B cell (primary cell): ENCODE measurements around the gene CCDC85C. TPM values are rescaled to one million over a fixed set of nuclear protein-coding genes. Genes with fewer than 3 reads are reported as not detected.
A peak's percentile ranks its signal among the peaks of the same experiment; 100 is the strongest.

Experiments
- ATAC-seq: fragments of 200-7000 bp; cut with Tn5 transposase; one replicate; pipeline ENCODE4 v1.10.0; 2021; ENCODE audit warnings: low read depth, mild to moderate bottlenecking, moderate number of reproducible peaks, moderate library complexity
- CTCF ChIA-PET: fragments of 350-600 bp; sonication (Branson Sonifier 250); formaldehyde crosslinking; loops from one replicate; lab custom pipeline; 2021; ENCODE audit warnings: antibody characterized with exemption, inconsistent platforms; lab: Charles Lee
- POLR2A ChIA-PET: fragments of 350-600 bp; sonication (Branson Sonifier 250); formaldehyde crosslinking; loops from one replicate; lab custom pipeline; 2021; ENCODE audit warnings: antibody characterized with exemption; lab: Charles Lee
- DNase-seq: peaks from one replicate; pipeline ENCODE4 v3.0.0; 2013
- H2AFZ ChIP-seq: 2 replicates; pipeline ENCODE4 v1.6.1; 2012; ENCODE audit warnings: mild to moderate bottlenecking, low read depth, low read length; ENCODE audit not compliant: insufficient read depth, poor library complexity, severe bottlenecking
- H3K27ac ChIP-seq, 2 donors: 1 replicate in 1 of 2; 2 replicates in 1 of 2; pipeline ENCODE4 v1.5.1; 2012 to 2013; ENCODE audit warnings: low read length in 2 of 2, mild to moderate bottlenecking in 2 of 2, moderate library complexity in 1 of 2
- H3K27me3 ChIP-seq, 4 experiments: fragments of 200-600 bp in 1 of 4; sonication (generic) in 1 of 4; replicated peaks in 1 of 4; 1 replicate in 2 of 4; 2 replicates in 2 of 4; pipeline versions ENCODE4 v1.6.1 to v1.7.0; 2013 to 2016; ENCODE audit warnings: low read length in 3 of 4, mild to moderate bottlenecking in 2 of 4, mixed read lengths in 1 of 4, moderate library complexity in 1 of 4; ENCODE audit not compliant: insufficient read depth in 4 of 4, control insufficient read depth in 3 of 4; ENCODE audit errors: control extremely low read depth in 1 of 4
- H3K36me3 ChIP-seq, 2 experiments: replicated peaks in 1 of 2; 1 replicate in 1 of 2; 2 replicates in 1 of 2; pipeline versions ENCODE4 v1.6.1 to v1.7.1; 2013; ENCODE audit warnings: low read length in 1 of 2; ENCODE audit not compliant: insufficient read depth in 2 of 2, control insufficient read depth in 1 of 2; ENCODE audit errors: control extremely low read depth in 1 of 2, extremely low read depth in 1 of 2
- H3K4me1 ChIP-seq, 2 donors: fragments of 200-600 bp in 1 of 2; sonication (generic) in 1 of 2; 1 replicate in 1 of 2; 2 replicates in 1 of 2; pipeline versions ENCODE4 v1.5.1 to v1.6.1; 2013 to 2017; ENCODE audit warnings: low read length in 2 of 2; ENCODE audit not compliant: control insufficient read depth in 2 of 2, insufficient read depth in 2 of 2
- H3K4me2 ChIP-seq: replicated peaks from 2 replicates; pipeline ENCODE3; 2012; ENCODE audit warnings: mild to moderate bottlenecking, low read depth, low read length; ENCODE audit not compliant: poor library complexity, severe bottlenecking
- H3K4me3 ChIP-seq, 5 experiments: fragments of 200-600 bp in 1 of 5; sonication (generic) in 1 of 5; 1 replicate in 3 of 5; 2 replicates in 2 of 5; pipeline versions ENCODE4 v1.5.1 to v1.7.0; 2011 to 2016; ENCODE audit warnings: low read length in 4 of 5, mild to moderate bottlenecking in 4 of 5, low read depth in 2 of 5, control low read depth in 1 of 5, moderate library complexity in 1 of 5; ENCODE audit not compliant: insufficient read depth in 1 of 5; ENCODE audit errors: control extremely low read depth in 1 of 5, extremely low read depth in 1 of 5
- H3K79me2 ChIP-seq: fragments of 200-600 bp; sonication (generic); one replicate; pipeline ENCODE4 v1.6.0; 2016; ENCODE audit warnings: low read length; ENCODE audit not compliant: control insufficient read depth, insufficient read depth
- H3K9ac ChIP-seq: fragments of 200-600 bp; sonication (generic); 2 replicates; pipeline ENCODE4 v1.6.1; 2017; ENCODE audit warnings: mild to moderate bottlenecking, low read length, moderate library complexity
- H3K9me3 ChIP-seq, 3 donors: one replicate each; pipeline versions ENCODE4 v1.6.1 to v1.7.1; 2013; ENCODE audit warnings: low read length in 2 of 3; ENCODE audit not compliant: control insufficient read depth in 2 of 3, insufficient read depth in 1 of 3; ENCODE audit errors: control extremely low read depth in 1 of 3
- H4K20me1 ChIP-seq: 2 replicates; pipeline ENCODE4 v1.6.0; 2012; ENCODE audit warnings: mild to moderate bottlenecking, low read length; ENCODE audit not compliant: insufficient read depth, control insufficient read depth, poor library complexity, severe bottlenecking
- H3K27ac Mint-ChIP-seq: one replicate; pipeline ENCODE4 v1.8.0; 2021; ENCODE audit warnings: mixed read lengths
- H3K27me3 Mint-ChIP-seq: one replicate; pipeline ENCODE4 v1.8.0; 2021; ENCODE audit warnings: mixed read lengths
- H3K4me1 Mint-ChIP-seq: one replicate; pipeline ENCODE4 v1.8.0; 2021; ENCODE audit warnings: mixed read lengths
- H3K4me3 Mint-ChIP-seq: one replicate; pipeline ENCODE4 v1.8.0; 2021; ENCODE audit warnings: mixed read lengths
- H3K9me3 Mint-ChIP-seq: one replicate; pipeline ENCODE4 v1.8.0; 2022; ENCODE audit warnings: mixed read lengths; ENCODE audit not compliant: insufficient read depth
- EZH2 ChIP-seq: IDR thresholded peaks from 2 replicates; pipeline ENCODE4 v1.6.1; 2012; ENCODE audit warnings: borderline replicate concordance, low read depth, mild to moderate bottlenecking, moderate library complexity, low read length; ENCODE audit not compliant: insufficient read depth, poor library complexity, severe bottlenecking
- WGBS: methylation state at CpG from one replicate; pipeline ENCODE4 v1.1.5; 2013; ENCODE audit warnings: missing lambda C conversion rate; ENCODE audit not compliant: insufficient coverage; 5-methylcytosine and 5-hydroxymethylcytosine counted together
- intact Hi-C: fragments of 100-400 bp; cut with micrococcal nuclease; formaldehyde crosslinking; loops from one replicate; pipeline ENCODE4 v1.10.0; 2022
- polyA minus RNA-seq: library from RNA; depleted of rRNA, polyadenylated mRNA; stranded (reverse); fragments of >200 nt; gene quantifications from 2 replicates; pipeline ENCODE4 v1.2.3, GENCODE V29; 2012
- polyA plus RNA-seq: library from polyadenylated mRNA; depleted of rRNA; stranded (reverse); fragments of >200 nt; gene quantifications from 2 replicates; pipeline ENCODE4 v1.2.3, GENCODE V29; 2012
- total RNA-seq, 2 donors: library from RNA; stranded (reverse); fragments of 120-200 nt in 1 of 2; gene quantifications; 1 replicate in 1 of 2; 2 replicates in 1 of 2; pipeline versions ENCODE4 v1.2.3 to v1.2.4, GENCODE V29; 2013 to 2022
- TF ChIP-seq, protein P1 (sequence below): fragments of 200-600 bp; IDR thresholded peaks from one replicate; pipeline ENCODE4 v1.8.0; 2022; ENCODE audit warnings: antibody characterized with exemption, mild to moderate bottlenecking

The CCDC85C gene
- 2.7 and 4.5 TPM in 2 replicates for total RNA-seq
- total RNA-seq (2013): 0.91 TPM
- polyA plus RNA-seq: 0.35 and 0.52 TPM in 2 replicates
- 0.43 and 1.00 TPM in 2 replicates for polyA minus RNA-seq

DNA sequence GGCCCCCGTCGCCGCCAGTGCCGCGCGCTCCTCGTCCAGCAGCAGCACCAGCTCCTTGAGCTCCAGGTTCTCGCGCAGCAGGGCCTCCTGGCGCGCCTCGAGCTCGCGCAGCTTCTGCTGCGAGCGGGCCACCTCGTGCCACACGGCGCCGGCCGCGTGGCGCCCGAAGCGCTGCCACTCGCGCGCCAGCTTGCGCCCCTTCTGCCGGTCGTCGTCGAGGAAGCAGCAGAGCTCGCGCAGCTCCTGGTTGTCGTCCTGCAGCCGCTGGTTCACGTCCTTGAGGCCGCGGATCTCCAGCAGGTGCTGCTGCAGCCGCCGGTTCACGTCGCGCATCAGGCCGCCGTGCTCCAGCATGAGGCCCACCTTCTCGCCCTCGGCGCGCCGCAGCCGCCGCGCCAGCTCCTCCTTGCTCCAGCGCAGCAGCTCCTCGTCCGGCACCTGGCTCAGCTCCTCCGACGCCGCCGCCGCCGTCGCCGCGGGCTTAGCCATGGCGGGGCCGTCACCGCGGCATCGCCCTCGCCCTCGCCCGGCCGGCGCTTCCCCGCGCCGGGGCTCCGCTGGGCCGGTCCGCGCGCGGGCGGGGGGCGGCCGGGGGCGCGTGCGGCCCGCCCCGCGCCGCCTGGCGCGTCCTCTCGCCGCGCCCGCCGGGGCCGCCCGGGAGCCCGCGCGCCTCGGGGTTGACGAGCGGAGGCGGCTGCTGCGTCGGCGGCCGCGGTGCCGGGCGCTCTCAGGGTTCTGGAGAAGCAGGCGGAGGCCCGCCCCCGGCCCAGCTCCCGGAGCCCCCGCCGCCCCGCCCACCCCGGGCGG is at the start of gene CCDC85C:
Gene CCDC85C (minus strand): TSS at position 737 of the 807 bp plus-strand sequence. CDS start 248 bp downstream, at position 489.
- Histone ChIP-seq H3K27me3 (peaks cover 0 to 12% (median 5%) of the 10 kb centered on the region in 4 experiments), H4K20me1 (no peaks in the 10 kb centered on the region), H3K27ac (peak within 1 kb of the TSS; percentile 51 to 60), H3K9ac (peak within 1 kb of the TSS; percentile 72), H3K79me2 (no peaks in the 10 kb centered on the region), H3K4me3 (peak within 1 kb of the TSS; percentile 6 to 88 (median 77)), H3K36me3 (no peaks in the 10 kb centered on the region), H3K9me3 (no peaks in the 10 kb centered on the region), H2AFZ (peak within 1 kb of the TSS; percentile 97), H3K4me1 (peaks cover 5 to 16% of the 10 kb centered on the region in 2 donors), H3K4me2 (peak within 1 kb of the TSS; percentile 99)
- peak within 1 kb of the TSS; percentile 91 for H3K4me3 Mint-ChIP-seq
- H3K27me3 Mint-ChIP-seq: peaks cover 7% of the 10 kb centered on the region
- ChIA-PET POLR2A (interaction anchor here (1.6 to 2.2 kb wide), 2 partner anchors 80 to 123 kb away, joined by 3 to 9 read pairs; partner anchors contain the start of genes CCNK, CYP46A1 and SETD3), CTCF (interaction anchor here (1.6 kb wide), 1 partner anchor 25 kb away, joined by 4 read pairs; no protein-coding TSS in a partner anchor)
- H3K9me3 Mint-ChIP-seq: no peaks in the 10 kb centered on the region
- DNase-seq (peak; percentile 74), ATAC-seq (no peak)
- peaks cover 14% of the 10 kb centered on the region for H3K4me1 Mint-ChIP-seq
- H3K27ac Mint-ChIP-seq: peak within 1 kb of the TSS; percentile 88
- intact Hi-C loops: loop anchor here (10.0 kb wide), 2 partner anchors 611 to 701 kb away; partner anchors contain the start of gene SLC25A29
- TF ChIP-seq, protein P1, sequence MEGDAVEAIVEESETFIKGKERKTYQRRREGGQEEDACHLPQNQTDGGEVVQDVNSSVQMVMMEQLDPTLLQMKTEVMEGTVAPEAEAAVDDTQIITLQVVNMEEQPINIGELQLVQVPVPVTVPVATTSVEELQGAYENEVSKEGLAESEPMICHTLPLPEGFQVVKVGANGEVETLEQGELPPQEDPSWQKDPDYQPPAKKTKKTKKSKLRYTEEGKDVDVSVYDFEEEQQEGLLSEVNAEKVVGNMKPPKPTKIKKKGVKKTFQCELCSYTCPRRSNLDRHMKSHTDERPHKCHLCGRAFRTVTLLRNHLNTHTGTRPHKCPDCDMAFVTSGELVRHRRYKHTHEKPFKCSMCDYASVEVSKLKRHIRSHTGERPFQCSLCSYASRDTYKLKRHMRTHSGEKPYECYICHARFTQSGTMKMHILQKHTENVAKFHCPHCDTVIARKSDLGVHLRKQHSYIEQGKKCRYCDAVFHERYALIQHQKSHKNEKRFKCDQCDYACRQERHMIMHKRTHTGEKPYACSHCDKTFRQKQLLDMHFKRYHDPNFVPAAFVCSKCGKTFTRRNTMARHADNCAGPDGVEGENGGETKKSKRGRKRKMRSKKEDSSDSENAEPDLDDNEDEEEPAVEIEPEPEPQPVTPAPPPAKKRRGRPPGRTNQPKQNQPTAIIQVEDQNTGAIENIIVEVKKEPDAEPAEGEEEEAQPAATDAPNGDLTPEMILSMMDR: no peak
- no peak for TF ChIP-seq EZH2
- 8% methylated on average over 128 of the region's 128 CpGs for WGBS
